ENCODE data around the gene CAMTA1.

The CAMTA1 gene

DNA sequence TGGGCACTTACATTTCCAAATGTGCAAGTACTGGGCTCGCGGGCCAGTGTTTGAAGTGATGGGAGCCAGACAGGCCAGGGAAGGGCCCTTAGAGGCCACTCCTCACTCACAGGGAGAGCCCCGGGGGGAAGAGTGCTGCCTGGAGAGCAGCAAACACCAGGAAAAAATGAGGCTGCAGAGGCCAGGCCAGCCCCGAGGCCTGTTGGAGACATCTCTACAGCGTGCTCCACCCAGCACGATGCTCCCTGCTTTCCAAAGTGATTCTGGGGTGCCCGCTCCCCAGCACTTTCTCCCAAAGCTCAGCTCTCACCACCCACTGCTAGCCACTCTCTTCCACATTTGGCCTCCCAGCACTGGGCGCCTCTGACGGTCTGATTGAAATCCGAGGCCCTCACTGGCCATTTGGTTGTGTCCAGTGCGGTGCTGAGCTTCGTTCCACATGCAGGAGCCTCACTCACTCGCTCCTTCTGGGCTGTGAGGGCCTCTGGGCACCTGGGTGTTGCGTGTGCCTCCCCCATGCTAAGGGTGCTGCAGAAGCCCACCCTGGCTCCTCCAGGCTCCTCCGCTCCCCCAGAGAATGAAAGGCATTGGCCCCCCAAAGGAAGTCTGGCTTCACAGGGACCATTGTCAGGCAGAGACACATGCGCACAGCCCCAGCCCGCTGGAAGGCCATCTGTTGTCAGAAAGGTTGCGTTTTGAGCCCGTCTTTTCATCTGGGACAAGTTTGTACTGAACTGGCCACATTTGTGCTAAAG is 600.4 kb downstream of the CAMTA1 start:
- H3K27me3 ChIP-seq (ENCODE audit: insufficient read depth, low read length, poor library complexity), result no peaks in the 10 kb centered on the region
- H3K9ac ChIP-seq (ENCODE audit: low read depth, low read length), result no peak overlapping the region
- no peak for TF ChIP-seq CTCF (IDR thresholded peaks at IDR 0.05; ENCODE audit: borderline replicate concordance, extremely low read depth, low read length, poor library complexity, severe bottlenecking)
- TF ChIP-seq EZH2 (IDR thresholded peaks at IDR 0.05; ENCODE audit: borderline replicate concordance, low read depth, low read length, severe bottlenecking), result no peak
- no peaks in the 10 kb centered on the region for H3K79me2 ChIP-seq (ENCODE audit: insufficient read depth, low read length)
- no peak overlapping the region for H3K4me2 ChIP-seq (ENCODE audit: insufficient read depth, low read length)
- no peak overlapping the region for H2AFZ ChIP-seq (ENCODE audit: low read depth, low read length)
- no peaks in the 10 kb centered on the region for H3K36me3 ChIP-seq (ENCODE audit: insufficient read depth, low read length)
- no peak for ATAC-seq (ENCODE audit: insufficient read depth, low read depth)
- no peak overlapping the region for H3K27ac ChIP-seq (ENCODE audit: low read length)
- peaks cover 4% of the 10 kb centered on the region; the same call in 1 of the 2 replicates for H4K20me1 ChIP-seq (ENCODE audit: insufficient read depth, low read length)
- DNase-seq, result no peak
- no peak overlapping the region for H3K4me3 ChIP-seq (ENCODE audit: low read depth in 1 of 2, low read length in 2 of 2)
- H3K4me1 ChIP-seq (ENCODE audit: insufficient read depth, low read length), result no peaks in the 10 kb centered on the region
- H3K9me3 ChIP-seq (ENCODE audit: insufficient read depth, low read length, severe bottlenecking), result no peaks in the 10 kb centered on the region

DNA sequence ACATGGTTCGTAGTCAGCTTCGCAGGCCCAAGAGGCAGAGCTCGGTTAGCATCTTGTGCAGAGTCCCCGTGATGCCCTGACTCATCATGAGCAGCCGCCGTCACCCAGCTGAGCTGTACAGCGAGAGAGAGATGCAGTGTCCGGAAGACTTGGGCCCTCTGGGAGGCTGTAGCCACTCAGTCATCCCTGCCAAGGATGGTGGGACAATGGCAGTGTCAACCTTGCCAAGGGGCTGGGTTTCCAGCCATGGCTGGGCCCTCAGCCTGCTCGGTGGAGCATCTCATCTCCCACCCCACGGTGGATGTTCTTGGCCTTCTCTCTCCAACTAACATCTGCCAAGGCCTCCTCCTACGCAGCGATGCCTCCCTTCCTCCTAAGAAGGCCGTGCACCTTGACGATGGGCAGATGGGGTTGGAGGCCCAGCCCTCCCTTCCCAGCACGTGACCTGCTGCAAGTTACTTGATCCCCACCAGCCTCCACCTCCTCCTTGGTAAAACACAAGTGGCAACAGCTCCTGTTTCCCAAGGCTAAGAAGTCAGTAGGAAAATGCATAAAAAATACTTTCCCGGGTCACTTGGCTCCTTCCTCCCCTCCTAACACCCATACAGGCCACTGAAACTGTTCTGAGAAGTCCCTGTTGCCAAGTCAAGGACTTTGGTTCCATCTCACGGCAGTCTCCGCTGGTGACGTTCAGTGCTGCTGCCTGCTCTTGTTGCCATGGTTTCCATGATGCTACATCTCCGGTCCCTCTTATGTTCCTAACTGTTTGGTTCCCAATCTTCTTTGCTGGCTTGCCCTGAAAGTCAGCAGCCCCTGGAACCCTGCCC is 601.2 kb downstream of the CAMTA1 start:
- Histone ChIP-seq H3K4me3 (ENCODE audit: low read depth in 1 of 2, low read length in 2 of 2) (no peak overlapping the region), H3K9ac (ENCODE audit: low read depth, low read length) (no peak overlapping the region), H3K27ac (ENCODE audit: low read length) (no peak overlapping the region), H3K27me3 (ENCODE audit: insufficient read depth, low read length, poor library complexity) (no peaks in the 10 kb centered on the region), H2AFZ (ENCODE audit: low read depth, low read length) (no peak overlapping the region), H3K4me2 (ENCODE audit: insufficient read depth, low read length) (no peak overlapping the region), H3K4me1 (ENCODE audit: insufficient read depth, low read length) (no peaks in the 10 kb centered on the region), H4K20me1 (ENCODE audit: insufficient read depth, low read length) (peaks cover 4% of the 10 kb centered on the region; the same call in 1 of the 2 replicates), H3K36me3 (ENCODE audit: insufficient read depth, low read length) (no peaks in the 10 kb centered on the region), H3K79me2 (ENCODE audit: insufficient read depth, low read length) (no peaks in the 10 kb centered on the region), H3K9me3 (ENCODE audit: insufficient read depth, low read length, severe bottlenecking) (no peaks in the 10 kb centered on the region)
- ATAC-seq (ENCODE audit: insufficient read depth, low read depth) (no peak), DNase-seq (no peak)
- TF ChIP-seq EZH2 (IDR thresholded peaks at IDR 0.05; ENCODE audit: borderline replicate concordance, low read depth, low read length, severe bottlenecking), result no peak
- TF ChIP-seq CTCF (IDR thresholded peaks at IDR 0.05; ENCODE audit: borderline replicate concordance, extremely low read depth, low read length, poor library complexity, severe bottlenecking), result no peak

- TF ChIP-seq CTCF (IDR thresholded peaks at IDR 0.05; ENCODE audit: borderline replicate concordance, extremely low read depth, low read length, poor library complexity, severe bottlenecking), result no peak
- no peak for TF ChIP-seq EZH2 (IDR thresholded peaks at IDR 0.05; ENCODE audit: borderline replicate concordance, low read depth, low read length, severe bottlenecking)
- Histone ChIP-seq H3K4me3 (ENCODE audit: low read depth in 1 of 2, low read length in 2 of 2) (no peak overlapping the region), H2AFZ (ENCODE audit: low read depth, low read length) (no peak overlapping the region), H3K9me3 (ENCODE audit: insufficient read depth, low read length, severe bottlenecking) (no peaks in the 10 kb centered on the region), H3K4me1 (ENCODE audit: insufficient read depth, low read length) (no peaks in the 10 kb centered on the region), H3K79me2 (ENCODE audit: insufficient read depth, low read length) (no peaks in the 10 kb centered on the region), H3K27me3 (ENCODE audit: insufficient read depth, low read length, poor library complexity) (no peaks in the 10 kb centered on the region), H3K9ac (ENCODE audit: low read depth, low read length) (no peak overlapping the region), H3K27ac (ENCODE audit: low read length) (no peak overlapping the region), H3K36me3 (ENCODE audit: insufficient read depth, low read length) (no peaks in the 10 kb centered on the region), H3K4me2 (ENCODE audit: insufficient read depth, low read length) (no peak overlapping the region), H4K20me1 (ENCODE audit: insufficient read depth, low read length) (peaks cover 4% of the 10 kb centered on the region; the same call in 1 of the 2 replicates)
- ATAC-seq (ENCODE audit: insufficient read depth, low read depth) (no peak), DNase-seq (no peak)
Observed at GRCh38 chr1:7387053-7387927, 602.0 kb downstream of the CAMTA1 start.

Measured in DND-41 (cell line).